K562 (cell line): Measurements from ENCODE around the gene PDIA5. TPM values are rescaled to one million over a fixed set of nuclear protein-coding genes. Genes with fewer than 3 reads are reported as not detected.
A peak's percentile ranks its signal among the peaks of the same experiment; 100 is the strongest.

Experiments
- CBX8 ChIP-seq: fragments of 200-600 bp; sonication (generic); IDR thresholded peaks from 2 replicates; pipeline ENCODE4 v1.6.1; 2012; ENCODE audit warnings: borderline replicate concordance, mixed run types, low read depth, mild to moderate bottlenecking, moderate library complexity, mixed read lengths, low read length, control low read depth, inconsistent platforms; ENCODE audit not compliant: poor library complexity, severe bottlenecking; ENCODE audit errors: extremely low read depth
- HDAC2 ChIP-seq: fragments of 450-650 bp; IDR thresholded peaks from 2 replicates; pipeline ENCODE4 v1.6.1; 2016; ENCODE audit warnings: mild to moderate bottlenecking
- HDAC6 ChIP-seq: IDR thresholded peaks from 2 replicates; pipeline ENCODE4 v1.6.1; 2012; ENCODE audit warnings: low read depth, mild to moderate bottlenecking, control low read depth, inconsistent platforms, low read length, moderate library complexity
- JUN ChIP-seq, 2 experiments: sonication (generic) in 1 of 2; formaldehyde crosslinking in 1 of 2; IDR thresholded peaks; 2 replicates each; pipeline versions ENCODE4 v1.6.1 to v1.8.0; 2012 to 2022; ENCODE audit warnings: borderline replicate concordance in 2 of 2, mild to moderate bottlenecking in 2 of 2, improper control_type of control experiment in 1 of 2, low read depth in 1 of 2, low read length in 1 of 2, missing genetic modification reagents in 1 of 2
- PPARD ChIP-seq: fragments of 250-450 bp; sonication (Bioruptor Pico); IDR thresholded peaks from 2 replicates; pipeline ENCODE4 v1.8.0; 2022; ENCODE audit warnings: inconsistent platforms, mild to moderate bottlenecking, moderate library complexity
- RFX5 ChIP-seq: IDR thresholded peaks from 2 replicates; pipeline ENCODE4 v1.6.1; 2011; ENCODE audit warnings: low read depth, mild to moderate bottlenecking, improper control_type of control experiment, low read length
- RNF2 ChIP-seq: sonication (generic); IDR thresholded peaks from 2 replicates; pipeline ENCODE4 v1.6.1; 2016
- ZBTB33 ChIP-seq: sonication (generic); formaldehyde crosslinking; IDR thresholded peaks from 2 replicates; pipeline ENCODE4 v1.8.1; 2023; ENCODE audit warnings: mild to moderate bottlenecking, missing genetic modification reagents
- ZBTB40 ChIP-seq, 2 experiments: fragments of 450-650 bp in 1 of 2; sonication (generic) in 1 of 2; formaldehyde crosslinking in 1 of 2; IDR thresholded peaks; 2 replicates each; pipeline versions ENCODE4 v1.7.1 to v1.9.0; 2016 to 2022; ENCODE audit warnings: inconsistent platforms in 1 of 2, mild to moderate bottlenecking in 1 of 2, missing genetic modification reagents in 1 of 2
- ZNF143 ChIP-seq: sonication (generic); formaldehyde crosslinking; IDR thresholded peaks from 2 replicates; pipeline ENCODE4 v1.9.0; 2022; ENCODE audit warnings: mild to moderate bottlenecking, missing genetic modification reagents
- ZNF232 ChIP-seq: sonication (generic); formaldehyde crosslinking; IDR thresholded peaks from 2 replicates; pipeline ENCODE4 v1.8.0; 2022; ENCODE audit warnings: mild to moderate bottlenecking, missing genetic modification reagents
- ZNF311 ChIP-seq: fragments of 250-450 bp; sonication (Bioruptor Pico); IDR thresholded peaks from 2 replicates; pipeline ENCODE4 v1.4.0; 2020; ENCODE audit warnings: mild to moderate bottlenecking, moderate library complexity
- ZNF41 ChIP-seq: fragments of 250-450 bp; sonication (Bioruptor Pico); conservative IDR thresholded peaks from 2 replicates; pipeline ENCODE4 v1.4.0; 2020; ENCODE audit warnings: mild to moderate bottlenecking
- polyA plus RNA-seq, 8 experiments: library from polyadenylated mRNA; depleted of rRNA in 4 of 8; stranded (reverse) in 5 of 8; unstranded in 3 of 8; fragments of >200 nt; fragmentation: Nextera tagmentation in 2 of 8; fragmentation: Illumina TruSeq in 1 of 8; extraction: Ambion mirVana in 2 of 8; extraction: Trizol in 1 of 8; gene quantifications; 2 replicates each; pipeline versions ENCODE4 v1.2.1 to v1.2.3, GENCODE V29; 2011 to 2014; ENCODE audit warnings: inconsistent platforms in 1 of 8, missing spikeins in 1 of 8
- total RNA-seq, 7 experiments: library from RNA; depleted of rRNA in 6 of 7; stranded (reverse); fragments of >200 nt in 6 of 7; fragmentation: Illumina TruSeq in 2 of 7; extraction: Trizol in 2 of 7; gene quantifications; 2 replicates each; pipeline versions ENCODE4 v1.2.1 to v1.2.3, GENCODE V29; 2011 to 2021; ENCODE audit warnings: low replicate concordance in 1 of 7
- TF ChIP-seq, protein P1 (sequence below): sonication (generic); formaldehyde crosslinking; IDR thresholded peaks from 2 replicates; pipeline ENCODE4 v1.8.1; 2023; ENCODE audit warnings: mild to moderate bottlenecking, missing genetic modification reagents

Gene PDIA5
- total and polyA plus RNA-seq, 9 of the 15 experiments (the other 6 are each of a cell fraction or from before 2014, with no cell fraction given) = 3.4 to 31.8 (median 19.6) TPM

DNA sequence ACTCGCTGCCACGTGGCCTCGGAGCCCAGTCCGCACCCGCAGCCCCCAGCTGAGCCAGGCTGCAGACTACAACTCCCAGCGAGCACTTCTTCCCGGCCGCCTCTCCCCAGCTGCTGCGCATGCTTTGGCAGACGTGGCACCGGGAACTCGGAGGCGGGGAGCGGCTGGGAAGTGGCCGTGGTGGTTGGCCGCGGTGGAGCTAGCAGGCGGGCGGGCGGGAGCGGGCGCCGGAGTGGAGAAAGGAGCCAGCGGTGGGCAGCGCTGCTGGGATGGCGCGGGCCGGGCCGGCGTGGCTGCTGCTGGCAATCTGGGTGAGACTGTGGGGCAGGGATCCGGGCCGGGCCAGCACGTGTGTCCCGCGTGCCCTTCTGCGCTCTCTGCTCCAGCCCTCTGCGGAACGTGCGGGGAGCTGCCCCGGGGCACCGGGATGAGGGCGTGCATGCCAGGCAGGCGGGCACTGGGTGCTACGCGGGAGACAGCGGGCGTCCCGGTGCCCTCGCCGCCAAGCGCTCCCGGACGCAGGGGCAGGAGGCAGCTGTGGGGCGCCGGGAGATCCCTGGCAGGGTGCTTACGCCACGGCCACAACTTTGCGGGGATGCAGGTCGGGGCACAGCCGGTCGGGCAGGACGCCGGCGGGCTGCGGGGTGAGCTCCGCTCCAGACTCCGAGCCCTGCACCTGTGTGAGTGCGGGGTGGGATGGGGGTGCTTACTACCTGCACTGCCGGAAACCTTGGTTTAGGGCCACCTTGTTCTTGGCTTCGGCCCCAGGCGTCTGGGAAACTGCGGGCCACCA lies at the start of gene PDIA5 (continued):
- TF ChIP-seq ZNF143 (CRISPR knock-in tag) = peak; percentile 91
- no peak for TF ChIP-seq RFX5
- TF ChIP-seq CBX8 = no peak
- peak; percentile 53; the same call in 1 of the 2 replicates for TF ChIP-seq JUN (IDR thresholded peaks at IDR 0.05; ENCODE audit: borderline replicate concordance, low read depth, low read length)
- no peak for TF ChIP-seq JUN (CRISPR knock-in tag; IDR thresholded peaks at IDR 0.05; ENCODE audit: borderline replicate concordance)
- no peak for TF ChIP-seq ZBTB40 (IDR thresholded peaks at IDR 0.05)
- no peak for TF ChIP-seq ZBTB40 (CRISPR knock-in tag; IDR thresholded peaks at IDR 0.05)
- TF ChIP-seq ZBTB33 (CRISPR knock-in tag) = peak; percentile 29; the same call in 1 of the 2 replicates
- TF ChIP-seq, protein P1, sequence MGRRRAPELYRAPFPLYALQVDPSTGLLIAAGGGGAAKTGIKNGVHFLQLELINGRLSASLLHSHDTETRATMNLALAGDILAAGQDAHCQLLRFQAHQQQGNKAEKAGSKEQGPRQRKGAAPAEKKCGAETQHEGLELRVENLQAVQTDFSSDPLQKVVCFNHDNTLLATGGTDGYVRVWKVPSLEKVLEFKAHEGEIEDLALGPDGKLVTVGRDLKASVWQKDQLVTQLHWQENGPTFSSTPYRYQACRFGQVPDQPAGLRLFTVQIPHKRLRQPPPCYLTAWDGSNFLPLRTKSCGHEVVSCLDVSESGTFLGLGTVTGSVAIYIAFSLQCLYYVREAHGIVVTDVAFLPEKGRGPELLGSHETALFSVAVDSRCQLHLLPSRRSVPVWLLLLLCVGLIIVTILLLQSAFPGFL (CRISPR knock-in tag) = 0 out of 2 replicates have a peak, but pooled peaks have one; percentile 39
- no peak for TF ChIP-seq HDAC6
- no peak for TF ChIP-seq ZNF232 (CRISPR knock-in tag)
- no peak for TF ChIP-seq ZNF311 (CRISPR knock-in tag)
- TF ChIP-seq HDAC2 = 0 out of 2 replicates have a peak, but pooled peaks have one; percentile 28
- TF ChIP-seq PPARD (CRISPR knock-in tag) = no peak
- peak; percentile 69; the same call in 1 of the 2 replicates for TF ChIP-seq RNF2
- no peak for TF ChIP-seq ZNF41
